ENCODE data around the gene SLC25A29.

The SLC25A29 gene

GRCh38 chr14:100330388-100330931 lies 24.2 kb upstream of the SLC25A29 start:
- DNase-seq: no peak

GRCh38 chr14:100330007-100330344 lies 23.7 kb upstream of the SLC25A29 start:
- no peak for DNase-seq

GRCh38 chr14:100329233-100330006 lies 23.2 kb upstream of the SLC25A29 start:
- no peak for DNase-seq

GRCh38 chr14:100328495-100329163 lies 22.4 kb upstream of the SLC25A29 start:
- DNase-seq: no peak

- no peak for DNase-seq
Observed at GRCh38 chr14:100327128-100327527, 20.9 kb upstream of the SLC25A29 start.

GRCh38 chr14:100325958-100326357 lies 19.7 kb upstream of the SLC25A29 start:
- DNase-seq: no peak

DNA sequence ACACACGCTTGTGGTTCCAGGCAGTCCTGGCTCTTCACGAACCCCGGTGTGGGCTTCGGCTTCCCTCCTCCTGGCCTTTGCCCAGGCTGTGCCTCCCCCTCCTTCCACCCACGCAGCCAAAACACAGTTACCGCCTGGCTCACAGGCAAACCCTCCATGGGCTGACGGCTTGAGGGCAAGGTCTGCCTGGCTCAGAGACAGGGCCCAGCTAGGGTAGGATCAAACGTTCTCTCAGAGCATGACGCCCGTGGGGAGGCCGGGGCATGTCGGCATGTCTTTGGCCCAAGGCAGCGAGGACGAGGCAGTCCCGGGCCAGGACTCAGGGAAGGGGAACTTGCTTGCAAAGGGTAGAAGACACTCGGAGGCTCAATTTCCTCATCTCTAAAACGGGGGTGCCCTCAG lies 19.0 kb upstream of the SLC25A29 start:
- DNase-seq: no peak

DNA sequence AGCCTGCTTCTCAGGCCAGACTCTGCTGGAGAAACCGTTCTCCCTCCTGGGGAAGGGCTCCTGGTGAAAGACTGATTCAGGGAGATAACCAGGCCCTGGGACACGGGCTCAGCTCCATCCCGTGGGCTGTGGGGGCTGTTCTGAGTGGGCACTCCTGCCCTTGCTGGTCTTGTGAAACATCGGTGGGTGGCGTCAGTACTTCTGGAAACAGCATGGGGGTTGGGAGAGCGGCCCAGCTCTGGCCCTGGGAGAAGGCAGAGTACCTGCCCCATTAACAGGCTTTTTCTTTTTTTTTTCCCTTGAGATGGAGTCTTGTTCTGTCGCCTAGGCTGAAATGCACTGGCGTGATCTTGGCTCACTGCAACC lies 17.7 kb upstream of the SLC25A29 start:
- no peak for DNase-seq

DNA sequence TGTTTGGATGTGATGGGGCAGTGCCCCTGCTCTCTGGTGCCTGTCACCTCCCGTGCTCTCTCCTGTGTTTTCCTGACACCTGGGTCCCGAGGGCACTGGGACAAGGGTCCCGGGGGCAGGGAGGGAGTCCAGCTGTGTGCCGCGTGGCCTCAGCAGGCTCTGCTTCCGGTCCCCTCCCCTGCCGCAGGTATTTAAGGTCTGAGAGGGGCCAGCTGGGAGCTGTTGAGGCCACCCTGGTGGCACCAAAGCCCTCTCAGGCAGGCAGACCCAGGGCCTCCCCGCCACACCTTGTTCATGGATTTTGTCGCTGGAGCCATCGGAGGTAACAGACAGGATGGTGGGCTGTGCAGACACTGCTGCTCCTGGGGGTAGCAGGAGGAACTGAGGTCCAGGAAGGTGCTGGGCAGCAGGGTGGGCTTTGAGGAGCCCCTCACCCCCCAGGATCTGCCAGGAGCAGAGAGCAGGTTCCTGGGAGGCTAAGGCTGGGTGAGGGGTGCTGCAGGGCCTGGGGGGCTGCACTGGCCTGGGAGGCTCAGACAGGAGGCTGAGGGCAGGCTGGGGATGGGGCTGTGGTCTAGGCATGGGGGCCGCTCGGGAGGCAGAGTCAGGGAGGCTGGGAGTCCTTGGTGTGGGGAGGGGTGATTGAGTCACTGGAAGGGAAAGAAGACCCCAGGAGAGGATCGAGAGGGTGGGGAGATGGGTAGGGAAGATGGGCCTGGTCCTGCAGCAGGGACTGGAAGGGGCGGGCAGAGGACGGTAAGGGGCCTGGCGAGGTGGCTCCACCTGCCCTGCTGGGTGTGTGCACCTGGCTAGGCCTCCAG lies 17.1 kb upstream of the SLC25A29 start, which contains the start of gene SLC25A47:
TSS of gene SLC25A47 (plus strand) at position 219 of the 821 bp plus-strand sequence. CDS start at position 295, 76 bp downstream.
- DNase-seq: no peak

DNA sequence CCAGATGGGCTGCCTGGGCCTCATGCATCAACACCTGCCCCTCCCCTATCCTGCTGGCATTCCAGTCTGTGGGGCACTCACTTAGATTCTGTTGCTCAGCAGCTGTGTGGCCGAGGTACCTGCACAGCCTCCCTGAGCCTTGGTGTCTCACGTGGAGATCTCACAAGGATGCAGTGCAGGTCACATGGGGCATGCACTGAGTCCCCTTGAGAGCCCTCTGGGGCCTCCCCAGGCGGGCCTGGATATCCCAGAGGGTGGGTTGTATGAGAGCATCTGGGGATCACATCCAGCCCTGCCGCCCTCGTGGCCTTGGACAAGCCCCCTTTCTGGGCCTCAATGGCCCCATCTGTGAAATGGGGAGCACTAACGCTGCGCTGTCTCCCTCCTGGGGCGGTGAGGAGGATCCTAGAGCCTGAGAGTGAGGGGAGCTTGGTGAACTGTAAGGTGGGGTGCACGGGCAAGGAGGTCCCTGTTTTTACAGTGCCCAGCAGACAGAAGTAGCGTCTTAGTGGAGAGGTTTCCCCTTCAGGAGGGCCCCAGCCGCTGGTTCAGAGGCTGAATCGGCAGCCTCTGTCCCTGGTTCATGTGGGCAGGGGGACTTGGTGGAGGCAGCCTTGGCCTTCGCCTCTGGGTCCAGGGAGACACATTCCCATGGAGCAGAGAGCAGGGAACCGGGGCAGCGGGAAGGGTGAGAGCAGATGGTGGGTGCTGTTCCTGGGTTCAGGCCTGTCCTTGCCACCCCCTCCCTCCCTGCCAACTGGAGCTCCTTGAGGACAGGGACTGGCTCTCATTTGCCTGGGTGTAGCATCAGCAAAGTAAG lies 16.1 kb upstream of the SLC25A29 start:
- DNase-seq: no peak

GRCh38 chr14:100321473-100322137 lies 15.4 kb upstream of the SLC25A29 start:
- DNase-seq: peak in 2 of 3 experiments; percentile 47 to 73

GRCh38 chr14:100320157-100320856 lies 14.1 kb upstream of the SLC25A29 start:
- no peak for DNase-seq

DNA sequence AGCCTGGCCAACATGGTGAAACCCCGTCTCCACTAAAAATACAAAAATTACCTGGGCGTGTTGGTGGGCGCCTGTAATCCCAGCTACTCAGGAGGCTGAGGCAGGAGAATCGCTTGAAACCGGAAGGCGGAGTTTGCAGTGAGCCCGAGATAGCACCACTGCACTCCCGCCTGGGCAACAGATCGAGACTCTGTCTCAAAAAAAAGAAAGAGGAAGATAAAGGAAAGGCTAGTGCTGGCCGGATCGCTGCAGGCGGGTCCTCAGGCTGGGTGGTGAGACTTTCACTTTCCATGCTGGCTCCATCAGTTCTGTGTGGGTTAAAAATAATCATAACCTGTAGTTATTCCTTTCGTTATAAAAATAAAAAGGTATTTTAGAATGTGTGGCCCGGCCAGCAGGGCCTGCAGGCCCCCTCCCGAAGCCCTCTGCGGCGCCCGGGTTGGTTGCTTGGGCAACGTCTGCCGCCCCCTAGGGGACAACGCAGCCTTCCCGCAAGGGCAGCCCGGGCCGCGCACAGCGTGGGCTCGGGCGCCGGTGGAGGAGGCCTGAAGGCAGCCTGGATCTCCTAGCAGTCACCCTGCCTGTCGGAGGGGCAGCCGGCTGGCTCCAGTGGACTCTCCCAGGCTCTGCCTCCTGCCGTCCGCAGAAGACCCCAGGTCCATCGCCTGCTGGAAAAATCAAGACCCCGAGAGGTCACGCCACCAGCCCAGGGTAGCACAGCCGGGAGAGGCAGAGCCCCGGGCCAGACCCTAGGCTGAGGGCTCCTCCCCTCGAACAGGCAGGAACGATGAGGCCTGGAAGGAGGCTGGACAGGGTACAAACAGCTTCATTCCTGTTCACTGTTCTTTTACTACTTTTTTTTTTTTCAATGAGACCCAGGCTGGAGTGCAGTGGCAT lies 11.9 kb upstream of the SLC25A29 start:
- no peak for DNase-seq

DNA sequence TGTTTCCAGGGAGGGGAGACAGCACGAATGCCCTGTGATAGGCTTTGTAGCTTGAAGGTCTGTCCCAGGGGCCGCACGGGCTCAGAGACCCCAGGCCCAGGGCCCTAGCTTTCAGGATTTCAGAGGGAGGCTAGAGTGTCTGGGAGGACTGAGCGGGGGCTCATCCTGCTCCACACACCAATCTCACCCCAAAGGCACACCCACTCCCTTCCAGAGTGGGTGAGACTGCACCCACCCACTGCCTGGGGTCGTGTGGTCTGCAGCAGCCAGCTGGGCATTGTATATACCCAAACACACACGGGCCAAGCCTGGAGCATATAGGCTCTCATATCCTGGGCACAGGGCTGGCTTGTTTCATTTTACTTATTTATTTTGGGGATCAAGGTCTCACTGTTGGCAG lies 11.1 kb upstream of the SLC25A29 start:
- DNase-seq: no peak

- DNase-seq: no peak
Observed at GRCh38 chr14:100314724-100315123, 8.5 kb upstream of the SLC25A29 start.

DNA sequence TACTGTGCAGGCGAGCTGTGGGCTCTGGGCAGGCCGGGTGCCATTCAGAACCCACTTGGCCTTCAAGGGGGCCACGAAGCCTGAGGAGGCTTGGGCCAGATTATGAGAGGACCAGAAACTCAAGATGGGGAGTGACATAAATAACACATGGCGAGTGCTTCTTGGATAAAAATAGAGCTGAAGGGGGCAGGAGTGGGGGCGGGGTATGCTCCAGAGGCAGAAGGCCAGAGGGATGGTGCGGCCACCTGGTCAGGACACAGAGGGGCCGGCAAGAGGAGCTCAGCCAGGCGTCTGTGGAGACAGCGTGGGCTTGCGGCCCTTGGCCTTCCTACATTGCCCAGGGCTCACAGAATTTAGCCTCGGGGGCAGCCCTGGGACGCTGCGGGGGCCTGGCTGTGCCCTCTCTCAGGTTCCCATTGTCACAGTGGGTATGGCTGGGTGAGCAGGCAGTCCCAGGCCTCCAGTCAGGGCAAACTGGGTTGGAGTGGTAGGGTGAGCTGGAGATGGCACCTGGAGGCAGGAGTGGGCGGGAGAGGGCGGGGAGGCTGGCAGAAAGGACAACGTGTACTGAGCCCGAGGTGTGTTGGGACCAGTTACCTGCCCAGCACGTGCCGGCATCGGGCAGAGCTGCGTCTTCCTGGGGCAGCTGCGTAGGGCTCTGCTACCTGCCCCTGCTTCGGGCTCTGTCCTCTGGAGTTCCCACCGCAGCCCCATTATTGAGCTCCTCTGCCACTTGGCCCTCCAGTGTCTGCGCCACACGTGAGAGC lies 7.4 kb upstream of the SLC25A29 start:
- DNase-seq: no peak

- DNase-seq: peak in 2 of 3 experiments; percentile 62 to 69
Observed at GRCh38 chr14:100312877-100313400, 6.7 kb upstream of the SLC25A29 start.

DNA sequence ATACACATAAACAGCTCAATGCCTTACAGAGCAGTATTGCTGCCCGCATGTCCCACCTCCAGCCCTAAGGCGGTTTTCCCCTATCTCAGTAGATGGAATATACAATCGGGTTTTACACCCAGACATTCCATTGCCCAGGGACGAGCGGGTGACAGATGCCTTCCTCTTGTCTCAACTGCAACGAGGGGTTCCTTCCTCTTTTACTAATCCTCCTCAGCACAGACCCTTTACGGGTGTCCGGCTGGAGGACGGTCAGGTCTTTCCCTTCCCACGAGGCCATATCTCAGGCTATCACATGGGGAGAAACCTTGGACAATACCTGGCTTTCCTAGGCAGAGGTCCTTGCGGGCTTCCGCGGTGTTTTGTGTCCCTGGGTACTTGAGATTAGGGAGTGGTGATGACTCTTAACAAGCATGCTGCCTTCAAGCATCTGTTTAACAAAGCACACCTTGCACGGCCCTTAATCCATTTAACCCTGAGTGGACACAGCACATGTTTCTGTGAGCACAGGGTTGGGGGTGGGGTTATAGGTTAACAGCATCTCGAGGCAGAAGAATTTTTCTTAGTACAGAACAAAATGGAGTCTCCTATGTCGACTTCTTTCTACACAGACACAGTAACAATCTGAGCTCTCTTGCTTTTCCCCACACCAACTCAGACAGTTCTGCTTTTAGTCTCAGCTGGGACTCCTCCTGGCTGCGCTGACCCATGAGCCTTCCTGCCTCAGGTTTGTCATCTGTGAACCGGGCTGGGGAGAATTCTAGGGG lies 6.0 kb upstream of the SLC25A29 start:
- peak; percentile 57 to 69 (median 62) for DNase-seq
